ENCODE results near the gene SAMD14. TPM values are rescaled to one million over a fixed set of nuclear protein-coding genes. Genes with fewer than 3 reads are reported as not detected.

SAMD14 gene
- total and polyA plus RNA-seq, 10 of the 15 experiments (the other 5 are each of a cell fraction or from before 2014, with no cell fraction given), result 0.06 to 1.7 (median 0.25) TPM; not detected in 3

DNA sequence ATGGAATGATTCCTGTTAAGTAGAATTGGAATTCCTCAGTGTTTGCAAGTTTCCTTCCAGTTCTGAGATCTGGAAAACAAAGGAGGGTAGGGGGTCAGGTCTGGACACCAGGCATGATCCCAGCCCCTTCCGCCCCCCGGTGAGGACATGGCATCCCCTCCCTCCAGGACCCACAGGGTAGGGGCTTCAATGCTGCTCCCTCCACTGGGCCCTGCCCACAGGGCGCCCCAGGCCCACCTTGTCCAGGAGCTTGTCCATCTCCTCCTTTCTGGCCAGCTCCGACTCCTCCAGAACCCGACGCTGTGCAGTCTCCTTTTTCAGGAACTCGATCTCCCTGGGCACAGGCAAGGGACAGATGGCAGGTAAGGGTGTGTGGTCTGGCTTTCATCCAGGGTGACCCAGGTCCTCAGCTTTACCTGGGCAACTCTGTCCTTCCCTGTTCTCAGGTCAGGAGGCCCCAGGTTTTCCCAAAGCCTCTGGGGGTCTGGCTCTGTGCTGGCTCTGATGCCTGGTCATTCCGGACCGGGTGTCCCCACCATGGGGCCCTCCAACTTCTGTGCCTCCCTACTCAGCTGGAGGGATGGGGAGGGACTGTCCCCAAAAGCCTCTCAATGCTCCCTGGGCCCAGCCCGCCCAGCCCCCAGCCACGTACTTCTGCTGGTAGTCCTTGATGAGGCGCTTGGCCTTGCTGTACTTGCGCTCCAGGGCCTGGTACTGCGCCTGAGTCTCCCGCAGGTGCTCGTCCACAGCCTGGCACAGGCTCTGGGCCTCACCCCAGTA lies 5.5 kb upstream of the SAMD14 start:
- Histone ChIP-seq H3K27ac (ENCODE audit: control insufficient read depth, insufficient read depth) (no peak overlapping the region), H3K4me1 (ENCODE audit: control insufficient read depth, insufficient read depth, low read length) (peaks cover 11% of the 10 kb centered on the region), H3K4me2 (ENCODE audit: control insufficient read depth, insufficient read depth) (no peak overlapping the region), H3K79me2 (ENCODE audit: control insufficient read depth, insufficient read depth, low read length) (peaks cover 2% of the 10 kb centered on the region), H4K20me1 (ENCODE audit: control insufficient read depth, insufficient read depth) (peaks cover 15% of the 10 kb centered on the region; the same call in 1 of the 2 replicates), H3K9me3 (replicated peaks; ENCODE audit: control insufficient read depth, insufficient read depth, low read length) (no peaks in the 10 kb centered on the region), H3K9ac (ENCODE audit: control insufficient read depth, insufficient read depth, low read length) (no peak overlapping the region), H2AFZ (ENCODE audit: control insufficient read depth, low read depth, low read length) (no peak overlapping the region), H3K4me3 (no peak overlapping the region), H3K36me3 (ENCODE audit: control insufficient read depth in 2 of 2, insufficient read depth in 2 of 2, low read length in 1 of 2) (peaks cover 41 to 56% of the 10 kb centered on the region in 2 experiments), H3K27me3 (replicated peaks in 1 of 2; ENCODE audit: control insufficient read depth in 2 of 2, insufficient read depth in 2 of 2, low read length in 1 of 2) (no peaks in the 10 kb centered on the region)
- BruUV-seq (replicated peaks), result no TSS peak
- ATAC-seq, result no peak
- CTCF ChIA-PET, result interaction anchor here (1.8 kb wide), 1 partner anchor 42 kb away, joined by 7 read pairs; no protein-coding TSS in a partner anchor
- in situ Hi-C loops (cut with MboI), result no loop called here
- no peak for FAIRE-seq
- no peak for TF ChIP-seq SPI1 (IDR thresholded peaks at IDR 0.05; ENCODE audit: borderline replicate concordance, insufficient read depth, low read depth, low read length)
- no peak for TF ChIP-seq MTA3 (IDR thresholded peaks at IDR 0.05; ENCODE audit: borderline replicate concordance, low read length)
- TF ChIP-seq POLR2A (IDR thresholded peaks at IDR 0.05; ENCODE audit: low read depth, low read length), result peak; percentile 17; the same call in 1 of the 2 replicates
- TF ChIP-seq RAD21 (IDR thresholded peaks at IDR 0.05; ENCODE audit: insufficient read depth, low read depth, low read length), result no peak
- no peak for TF ChIP-seq EED (IDR thresholded peaks at IDR 0.05; ENCODE audit: low read depth)
- TF ChIP-seq, protein P1, sequence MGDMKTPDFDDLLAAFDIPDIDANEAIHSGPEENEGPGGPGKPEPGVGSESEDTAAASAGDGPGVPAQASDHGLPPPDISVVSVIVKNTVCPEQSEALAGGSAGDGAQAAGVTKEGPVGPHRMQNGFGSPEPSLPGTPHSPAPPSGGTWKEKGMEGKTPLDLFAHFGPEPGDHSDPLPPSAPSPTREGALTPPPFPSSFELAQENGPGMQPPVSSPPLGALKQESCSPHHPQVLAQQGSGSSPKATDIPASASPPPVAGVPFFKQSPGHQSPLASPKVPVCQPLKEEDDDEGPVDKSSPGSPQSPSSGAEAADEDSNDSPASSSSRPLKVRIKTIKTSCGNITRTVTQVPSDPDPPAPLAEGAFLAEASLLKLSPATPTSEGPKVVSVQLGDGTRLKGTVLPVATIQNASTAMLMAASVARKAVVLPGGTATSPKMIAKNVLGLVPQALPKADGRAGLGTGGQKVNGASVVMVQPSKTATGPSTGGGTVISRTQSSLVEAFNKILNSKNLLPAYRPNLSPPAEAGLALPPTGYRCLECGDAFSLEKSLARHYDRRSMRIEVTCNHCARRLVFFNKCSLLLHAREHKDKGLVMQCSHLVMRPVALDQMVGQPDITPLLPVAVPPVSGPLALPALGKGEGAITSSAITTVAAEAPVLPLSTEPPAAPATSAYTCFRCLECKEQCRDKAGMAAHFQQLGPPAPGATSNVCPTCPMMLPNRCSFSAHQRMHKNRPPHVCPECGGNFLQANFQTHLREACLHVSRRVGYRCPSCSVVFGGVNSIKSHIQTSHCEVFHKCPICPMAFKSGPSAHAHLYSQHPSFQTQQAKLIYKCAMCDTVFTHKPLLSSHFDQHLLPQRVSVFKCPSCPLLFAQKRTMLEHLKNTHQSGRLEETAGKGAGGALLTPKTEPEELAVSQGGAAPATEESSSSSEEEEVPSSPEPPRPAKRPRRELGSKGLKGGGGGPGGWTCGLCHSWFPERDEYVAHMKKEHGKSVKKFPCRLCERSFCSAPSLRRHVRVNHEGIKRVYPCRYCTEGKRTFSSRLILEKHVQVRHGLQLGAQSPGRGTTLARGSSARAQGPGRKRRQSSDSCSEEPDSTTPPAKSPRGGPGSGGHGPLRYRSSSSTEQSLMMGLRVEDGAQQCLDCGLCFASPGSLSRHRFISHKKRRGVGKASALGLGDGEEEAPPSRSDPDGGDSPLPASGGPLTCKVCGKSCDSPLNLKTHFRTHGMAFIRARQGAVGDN (IDR thresholded peaks at IDR 0.05), result no peak
- DNase-seq (ENCODE audit: low read depth, low spot score), result no peak
- POLR2A ChIA-PET, result no interaction called here
- RAD21 ChIA-PET (ENCODE audit: unreplicated experiment), result interaction anchor here (0.9 kb wide), 1 partner anchor 28 kb away, joined by 3 read pairs; no protein-coding TSS in a partner anchor
- SMC1A ChIA-PET (ENCODE audit: uncharacterized antibody, unreplicated experiment), result no interaction called here
- intact Hi-C loops (cut with micrococcal nuclease; ENCODE audit: unreplicated experiment), result no loop called here
- WGBS (ENCODE audit: insufficient coverage, insufficient replicate concordance, low lambda C conversion rate, missing lambda C conversion rate), result 94% methylated on average over 16 of the region's 16 CpGs

Measured in GM12878 (cell line).